HepG2 (cell line): Measurements from ENCODE around the gene KDM6B. TPM values are rescaled to one million over a fixed set of nuclear protein-coding genes. Genes with fewer than 3 reads are reported as not detected.

Experiments used
- ATAC-seq: fragments of 200-7000 bp; cut with Tn5 transposase; 3 replicates; pipeline ENCODE4 v1.9.1; 2020; ENCODE audit warnings: mild to moderate bottlenecking, moderate library complexity
- BruUV-seq: library from RNA; stranded (reverse); fragments of 400-500 nt; replicated peaks from 2 replicates; lab custom pipeline; 2021; lab: Mats Ljungman, UMichigan
- CTCF ChIA-PET: fragments of 300-600 bp; formaldehyde crosslinking; extraction: SDS; loops from one replicate; lab custom pipeline; 2021; ENCODE audit warnings: low total read pairs, inconsistent platforms, low intra/inter-chr PET ratio; lab: Yijun Ruan, JAX
- POLR2A ChIA-PET: fragments of 350-600 bp; sonication (Branson Sonifier 250); formaldehyde crosslinking; loops from one replicate; lab custom pipeline; 2020; ENCODE audit warnings: antibody characterized with exemption, inconsistent platforms; lab: Yijun Ruan, JAX
- DNase-seq: peaks from one replicate; pipeline ENCODE4 v3.0.0-alpha.2; 2015; ENCODE audit warnings: low spot score
- FAIRE-seq: peaks from 3 replicates; lab custom pipeline; 2011; peaks lifted over from hg19 to GRCh38; lab: Jason Lieb, UNC
- H2AFZ ChIP-seq: one replicate; pipeline ENCODE4 v1.6.1; 2011; ENCODE audit warnings: low read length, inconsistent platforms
- H3K27ac ChIP-seq: fragments of 300-600 bp; 3 replicates; pipeline ENCODE4 v1.8.0; 2011; ENCODE audit warnings: mixed run types, mild to moderate bottlenecking, mixed read lengths, low read length, inconsistent platforms; ENCODE audit not compliant: insufficient read depth; ENCODE audit errors: extremely low read length
- H3K27me3 ChIP-seq, 2 experiments: fragments of 200-600 bp in 1 of 2; 2 replicates in 1 of 2; 3 replicates in 1 of 2; pipeline versions ENCODE4 v1.6.0 to v1.8.0; 2011; ENCODE audit warnings: low read length in 2 of 2, mild to moderate bottlenecking in 2 of 2, moderate library complexity in 2 of 2, inconsistent platforms in 1 of 2; ENCODE audit not compliant: insufficient read depth in 2 of 2, control insufficient read depth in 1 of 2
- H3K36me3 ChIP-seq, 2 experiments: fragments of 200-600 bp in 1 of 2; replicated peaks in 1 of 2; 2 replicates in 1 of 2; 3 replicates in 1 of 2; pipeline versions ENCODE4 v1.5.1 to v1.8.0; 2011; ENCODE audit warnings: low read length in 2 of 2, inconsistent platforms in 1 of 2; ENCODE audit not compliant: insufficient read depth in 2 of 2, control insufficient read depth in 1 of 2
- H3K4me1 ChIP-seq: 2 replicates; pipeline ENCODE4 v1.5.1; 2012; ENCODE audit warnings: low read length, inconsistent platforms; ENCODE audit not compliant: insufficient read depth
- H3K4me2 ChIP-seq: 2 replicates; pipeline ENCODE4 v1.6.0; 2011; ENCODE audit warnings: low read depth, low read length, inconsistent platforms
- H3K4me3 ChIP-seq, 3 experiments: fragments of 200-600 bp in 1 of 3; sonication (generic), shearing (Covaris generic) in 1 of 3; replicated peaks in 1 of 3; 2 replicates each; pipeline ENCODE4 v1.5.1; 2011 to 2016; ENCODE audit warnings: low read length in 3 of 3, inconsistent platforms in 2 of 3, low read depth in 2 of 3, mild to moderate bottlenecking in 2 of 3, control low read depth in 1 of 3, mixed read lengths in 1 of 3; ENCODE audit not compliant: insufficient read depth in 1 of 3
- H3K79me2 ChIP-seq: one replicate; pipeline ENCODE4 v1.6.1; 2011; ENCODE audit warnings: low read length, inconsistent platforms; ENCODE audit not compliant: insufficient read depth
- H3K9ac ChIP-seq: 2 replicates; pipeline ENCODE4 v1.6.0; 2011; ENCODE audit warnings: mild to moderate bottlenecking, low read depth, low read length, inconsistent platforms; ENCODE audit not compliant: insufficient read depth
- H3K9me3 ChIP-seq: 2 replicates; pipeline ENCODE4 v1.5.1; 2012; ENCODE audit warnings: mild to moderate bottlenecking, low read length
- H4K20me1 ChIP-seq: 2 replicates; pipeline ENCODE4 v1.6.0; 2011; ENCODE audit warnings: inconsistent platforms, mild to moderate bottlenecking, low read length, moderate library complexity; ENCODE audit not compliant: insufficient read depth
- HNF4A ChIP-seq: sonication (generic); formaldehyde crosslinking; IDR thresholded peaks from 2 replicates; pipeline ENCODE4 v1.4.0; 2020; ENCODE audit warnings: missing genetic modification reagents
- KAT7 ChIP-seq: IDR thresholded peaks from 2 replicates; pipeline ENCODE4 v1.6.1; 2018; ENCODE audit warnings: borderline replicate concordance, missing compliant biosample characterization
- NCOR1 ChIP-seq: fragments of 200-600 bp; sonication (generic); IDR thresholded peaks from 2 replicates; pipeline ENCODE4 v1.7.0; 2017; ENCODE audit warnings: antibody characterized with exemption, low read length, borderline replicate concordance
- NR2F1 ChIP-seq, 2 experiments: fragments of 450-650 bp in 1 of 2; formaldehyde crosslinking in 1 of 2; IDR thresholded peaks; 2 replicates each; pipeline versions ENCODE4 v1.5.0 to v1.6.1; 2016 to 2020; ENCODE audit warnings: mild to moderate bottlenecking in 1 of 2, missing compliant biosample characterization in 1 of 2, missing genetic modification reagents in 1 of 2, moderate library complexity in 1 of 2
- PAF1 ChIP-seq: IDR thresholded peaks from 2 replicates; pipeline ENCODE4 v1.6.1; 2016; ENCODE audit warnings: missing genetic modification reagents, missing compliant biosample characterization
- PITX1 ChIP-seq: sonication (generic); formaldehyde crosslinking; IDR thresholded peaks from 2 replicates; pipeline ENCODE4 v1.5.1; 2020; ENCODE audit warnings: mild to moderate bottlenecking, missing genetic modification reagents
- RARA ChIP-seq: IDR thresholded peaks from 2 replicates; pipeline ENCODE4 v1.6.1; 2016; ENCODE audit warnings: missing genetic modification reagents, missing compliant biosample characterization
- RXRA ChIP-seq: sonication (generic); formaldehyde crosslinking; IDR thresholded peaks from 2 replicates; pipeline ENCODE4 v1.5.1; 2020; ENCODE audit warnings: missing genetic modification reagents
- SNAPC2 ChIP-seq: sonication (generic); formaldehyde crosslinking; IDR thresholded peaks from 2 replicates; pipeline ENCODE4 v1.8.1; 2022; ENCODE audit warnings: mild to moderate bottlenecking, missing genetic modification reagents
- TBL1XR1 ChIP-seq: fragments of 150-350 bp; IDR thresholded peaks from 2 replicates; pipeline ENCODE4 v1.6.1; 2014; ENCODE audit warnings: borderline replicate concordance, low read length; ENCODE audit not compliant: partially characterized antibody
- ZFP36L1 ChIP-seq: sonication (generic); formaldehyde crosslinking; IDR thresholded peaks from 2 replicates; pipeline ENCODE4 v1.8.0; 2022; ENCODE audit warnings: mild to moderate bottlenecking, missing genetic modification reagents, moderate library complexity
- ZMYM4 ChIP-seq: sonication (generic); formaldehyde crosslinking; IDR thresholded peaks from 2 replicates; pipeline ENCODE4 v1.8.1; 2023; ENCODE audit warnings: mild to moderate bottlenecking, missing genetic modification reagents
- ZNF263 ChIP-seq: sonication (generic); formaldehyde crosslinking; IDR thresholded peaks from 2 replicates; pipeline ENCODE4 v1.4.0; 2020; ENCODE audit warnings: missing genetic modification reagents
- ZNF501 ChIP-seq: sonication (generic); formaldehyde crosslinking; IDR thresholded peaks from 2 replicates; pipeline ENCODE4 v1.5.1; 2020; ENCODE audit warnings: mild to moderate bottlenecking, moderate library complexity, missing genetic modification reagents
- ZNF547 ChIP-seq: sonication (generic); formaldehyde crosslinking; IDR thresholded peaks from 2 replicates; pipeline ENCODE4 v1.5.1; 2020; ENCODE audit warnings: mild to moderate bottlenecking, missing genetic modification reagents
- WGBS: methylation state at CpG from one replicate; pipeline ENCODE4 v1.1.6; 2017; ENCODE audit warnings: low lambda C conversion rate; 5-methylcytosine and 5-hydroxymethylcytosine counted together
- in situ Hi-C: cut with HindIII; loops from 2 replicates; pipeline ENCODE4 v1.10.0; 2017; ENCODE audit warnings: low pct_unique_long_range_greater_than_20kb; ENCODE audit not compliant: extremely low pct_ligation_motif_present
- intact Hi-C: fragments of 100-400 bp; cut with micrococcal nuclease; formaldehyde crosslinking; loops from one replicate; pipeline ENCODE4 v1.10.0; 2022; ENCODE audit not compliant: unreplicated experiment
- polyA plus RNA-seq, 8 experiments: library from polyadenylated mRNA; depleted of rRNA in 3 of 8; stranded (reverse) in 7 of 8; unstranded in 1 of 8; fragments of >200 nt; fragmentation: Illumina TruSeq in 4 of 8; extraction: Trizol in 4 of 8; gene quantifications; 2 replicates each; pipeline versions ENCODE4 v1.2.1 to v1.2.3, GENCODE V29; 2011 to 2016; ENCODE audit warnings: low read depth in 4 of 8, missing spikeins in 1 of 8, mixed read lengths in 1 of 8; ENCODE audit not compliant: insufficient read depth in 1 of 8
- total RNA-seq, 5 experiments: library from RNA; depleted of rRNA; stranded (reverse); fragments of >200 nt; fragmentation: Illumina TruSeq; extraction: Trizol; gene quantifications; 2 replicates each; pipeline ENCODE4 v1.2.3, GENCODE V29; 2016; ENCODE audit warnings: low read depth in 1 of 5
- TF ChIP-seq, protein P1 (sequence below): sonication (generic); formaldehyde crosslinking; IDR thresholded peaks from 2 replicates; pipeline ENCODE4 v1.8.1; 2023; ENCODE audit warnings: mild to moderate bottlenecking, missing genetic modification reagents
- TF ChIP-seq, protein P2 (sequence below): sonication (generic); formaldehyde crosslinking; IDR thresholded peaks from 2 replicates; pipeline ENCODE4 v1.5.0; 2020; ENCODE audit warnings: mild to moderate bottlenecking, missing genetic modification reagents, borderline replicate concordance
- TF ChIP-seq, protein P3 (sequence below): sonication (generic); formaldehyde crosslinking; IDR thresholded peaks from 2 replicates; pipeline ENCODE4 v1.8.1; 2023; ENCODE audit warnings: mild to moderate bottlenecking, missing genetic modification reagents

Gene KDM6B
- total and polyA plus RNA-seq, 2 of the 13 experiments (the other 11 are each of a cell fraction or from before 2014, with no cell fraction given) = 1.3 to 2.1 TPM

DNA sequence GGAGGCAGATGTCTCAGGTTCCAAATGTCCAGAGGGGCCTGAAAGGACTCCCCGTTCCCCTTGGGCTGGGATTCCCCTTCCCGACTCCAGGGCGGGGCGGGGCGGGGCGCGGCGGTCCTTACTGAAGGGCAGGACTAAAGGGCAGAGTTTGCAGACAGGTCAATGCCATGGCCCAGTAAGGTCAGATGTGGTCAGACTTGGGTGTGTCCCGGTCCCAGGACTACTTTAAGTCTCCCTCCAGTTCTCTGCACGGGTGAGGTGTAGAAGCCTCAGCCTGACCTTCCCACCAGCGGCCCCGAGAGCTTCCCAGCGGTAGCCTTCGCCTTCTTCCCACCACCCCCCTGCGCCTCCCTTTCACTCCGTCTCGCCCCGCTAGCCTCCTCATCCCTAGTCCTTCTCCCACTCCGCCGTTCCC is 532 bp downstream of the KDM6B start:
- no TSS peak for BruUV-seq
- in situ Hi-C loops = no loop called here
- peak overlapping the region; percentile 54 to 92 (median 65) for H3K4me3 ChIP-seq
- peak; percentile 64 for DNase-seq
- intact Hi-C loops = loop anchor here (5.0 kb wide), 1 partner anchor 87 kb away; no protein-coding TSS in a partner anchor
- no peaks in the 10 kb centered on the region for H3K9me3 ChIP-seq
- POLR2A ChIA-PET = interaction anchor here (4.2 to 8.2 kb wide), 3 partner anchors 9 to 148 kb away, joined by 31 to 159 read pairs (median 104); partner anchors contain the start of genes CYB5D1, NAA38, TMEM88 and TP53
- CTCF ChIA-PET = interaction anchor here (1.1 to 1.2 kb wide), 2 partner anchors 17 to 63 kb away, joined by 5 to 6 read pairs; no protein-coding TSS in a partner anchor
- no peaks in the 10 kb centered on the region; the same call in 1 of the 2 replicates for H4K20me1 ChIP-seq
- H3K9ac ChIP-seq = peak overlapping the region; percentile 89; the same call in 1 of the 2 replicates
- no peak for FAIRE-seq
- H3K4me2 ChIP-seq = peak overlapping the region; percentile 84
- H3K27me3 ChIP-seq = peaks cover 6 to 23% of the 10 kb centered on the region in 2 experiments; a peak in 4 of 5 replicates
- peaks cover 16% of the 10 kb centered on the region for H3K79me2 ChIP-seq
- H3K27ac ChIP-seq = peak overlapping the region; percentile 92
- peaks cover 52% of the 10 kb centered on the region for H3K4me1 ChIP-seq
- no peak overlapping the region for H2AFZ ChIP-seq
- H3K36me3 ChIP-seq = no peaks in the 10 kb centered on the region
- peak; percentile 3 for ATAC-seq
- 3% methylated on average over 14 of the region's 20 CpGs for WGBS
- TF ChIP-seq, protein P1, sequence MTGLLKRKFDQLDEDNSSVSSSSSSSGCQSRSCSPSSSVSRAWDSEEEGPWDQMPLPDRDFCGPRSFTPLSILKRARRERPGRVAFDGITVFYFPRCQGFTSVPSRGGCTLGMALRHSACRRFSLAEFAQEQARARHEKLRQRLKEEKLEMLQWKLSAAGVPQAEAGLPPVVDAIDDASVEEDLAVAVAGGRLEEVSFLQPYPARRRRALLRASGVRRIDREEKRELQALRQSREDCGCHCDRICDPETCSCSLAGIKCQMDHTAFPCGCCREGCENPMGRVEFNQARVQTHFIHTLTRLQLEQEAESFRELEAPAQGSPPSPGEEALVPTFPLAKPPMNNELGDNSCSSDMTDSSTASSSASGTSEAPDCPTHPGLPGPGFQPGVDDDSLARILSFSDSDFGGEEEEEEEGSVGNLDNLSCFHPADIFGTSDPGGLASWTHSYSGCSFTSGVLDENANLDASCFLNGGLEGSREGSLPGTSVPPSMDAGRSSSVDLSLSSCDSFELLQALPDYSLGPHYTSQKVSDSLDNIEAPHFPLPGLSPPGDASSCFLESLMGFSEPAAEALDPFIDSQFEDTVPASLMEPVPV (CRISPR knock-in tag) = peak; percentile 18; the same call in 1 of the 2 replicates
- TF ChIP-seq ZMYM4 (CRISPR knock-in tag) (no peak), PAF1 (CRISPR knock-in tag) (no peak), NR2F1 (CRISPR knock-in tag; IDR thresholded peaks at IDR 0.05) (peak; percentile 26 to 63; a peak in 2 of 4 replicates), PITX1 (0 out of 2 replicates have a peak, but pooled peaks have one; percentile 7), RXRA (CRISPR knock-in tag) (peak; percentile 97), ZNF501 (CRISPR knock-in tag) (peak; percentile 52; the same call in 1 of the 2 replicates), RARA (CRISPR knock-in tag) (peak; percentile 97), ZNF263 (CRISPR knock-in tag) (no peak), TBL1XR1 (peak; percentile 86), KAT7 (CRISPR knock-in tag) (0 out of 2 replicates have a peak, but pooled peaks have one; percentile 41), ZFP36L1 (CRISPR knock-in tag) (no peak), SNAPC2 (CRISPR knock-in tag) (no peak), HNF4A (CRISPR knock-in tag) (0 out of 2 replicates have a peak, but pooled peaks have one; percentile 7), ZNF547 (peak; percentile 18; the same call in 1 of the 2 replicates), NCOR1 (peak; percentile 65; the same call in 1 of the 2 replicates)
- TF ChIP-seq, protein P2, sequence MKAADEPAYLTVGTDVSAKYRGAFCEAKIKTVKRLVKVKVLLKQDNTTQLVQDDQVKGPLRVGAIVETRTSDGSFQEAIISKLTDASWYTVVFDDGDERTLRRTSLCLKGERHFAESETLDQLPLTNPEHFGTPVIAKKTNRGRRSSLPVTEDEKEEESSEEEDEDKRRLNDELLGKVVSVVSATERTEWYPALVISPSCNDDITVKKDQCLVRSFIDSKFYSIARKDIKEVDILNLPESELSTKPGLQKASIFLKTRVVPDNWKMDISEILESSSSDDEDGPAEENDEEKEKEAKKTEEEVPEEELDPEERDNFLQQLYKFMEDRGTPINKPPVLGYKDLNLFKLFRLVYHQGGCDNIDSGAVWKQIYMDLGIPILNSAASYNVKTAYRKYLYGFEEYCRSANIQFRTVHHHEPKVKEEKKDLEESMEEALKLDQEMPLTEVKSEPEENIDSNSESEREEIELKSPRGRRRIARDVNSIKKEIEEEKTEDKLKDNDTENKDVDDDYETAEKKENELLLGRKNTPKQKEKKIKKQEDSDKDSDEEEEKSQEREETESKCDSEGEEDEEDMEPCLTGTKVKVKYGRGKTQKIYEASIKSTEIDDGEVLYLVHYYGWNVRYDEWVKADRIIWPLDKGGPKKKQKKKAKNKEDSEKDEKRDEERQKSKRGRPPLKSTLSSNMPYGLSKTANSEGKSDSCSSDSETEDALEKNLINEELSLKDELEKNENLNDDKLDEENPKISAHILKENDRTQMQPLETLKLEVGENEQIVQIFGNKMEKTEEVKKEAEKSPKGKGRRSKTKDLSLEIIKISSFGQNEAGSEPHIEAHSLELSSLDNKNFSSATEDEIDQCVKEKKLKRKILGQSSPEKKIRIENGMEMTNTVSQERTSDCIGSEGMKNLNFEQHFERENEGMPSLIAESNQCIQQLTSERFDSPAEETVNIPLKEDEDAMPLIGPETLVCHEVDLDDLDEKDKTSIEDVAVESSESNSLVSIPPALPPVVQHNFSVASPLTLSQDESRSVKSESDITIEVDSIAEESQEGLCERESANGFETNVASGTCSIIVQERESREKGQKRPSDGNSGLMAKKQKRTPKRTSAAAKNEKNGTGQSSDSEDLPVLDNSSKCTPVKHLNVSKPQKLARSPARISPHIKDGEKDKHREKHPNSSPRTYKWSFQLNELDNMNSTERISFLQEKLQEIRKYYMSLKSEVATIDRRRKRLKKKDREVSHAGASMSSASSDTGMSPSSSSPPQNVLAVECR (CRISPR knock-in tag) = no peak
- TF ChIP-seq, protein P3, sequence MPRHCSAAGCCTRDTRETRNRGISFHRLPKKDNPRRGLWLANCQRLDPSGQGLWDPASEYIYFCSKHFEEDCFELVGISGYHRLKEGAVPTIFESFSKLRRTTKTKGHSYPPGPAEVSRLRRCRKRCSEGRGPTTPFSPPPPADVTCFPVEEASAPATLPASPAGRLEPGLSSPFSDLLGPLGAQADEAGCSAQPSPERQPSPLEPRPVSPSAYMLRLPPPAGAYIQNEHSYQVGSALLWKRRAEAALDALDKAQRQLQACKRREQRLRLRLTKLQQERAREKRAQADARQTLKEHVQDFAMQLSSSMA (CRISPR knock-in tag) = no peak
